GM12878 (cell line): Measurements from ENCODE around the gene RPL27A.

Experiments
- ATF3 ChIP-seq: IDR thresholded peaks from 2 replicates; pipeline ENCODE4 v1.6.1; 2011; ENCODE audit warnings: low read depth, mild to moderate bottlenecking, low read length, moderate library complexity, borderline replicate concordance; ENCODE audit errors: extremely low read depth
- CREB1 ChIP-seq: IDR thresholded peaks from 2 replicates; pipeline ENCODE4 v1.6.1; 2012; ENCODE audit warnings: low read depth, mild to moderate bottlenecking, inconsistent platforms
- CTCF ChIP-seq, 3 experiments: IDR thresholded peaks in 2 of 3; conservative IDR thresholded peaks in 1 of 3; 2 replicates each; pipeline ENCODE4 v1.5.1; 2011; ENCODE audit warnings: low read depth in 3 of 3, low read length in 3 of 3, mild to moderate bottlenecking in 3 of 3, control low read depth in 2 of 3, moderate library complexity in 2 of 3, inconsistent platforms in 1 of 3, mixed read lengths in 1 of 3; ENCODE audit not compliant: control insufficient read depth in 2 of 3, insufficient read depth in 1 of 3; ENCODE audit errors: extremely low read depth in 1 of 3
- E2F4 ChIP-seq: IDR thresholded peaks from 2 replicates; pipeline ENCODE4 v1.6.1; 2012; ENCODE audit warnings: low read depth, low read length, improper control_type of control experiment
- EZH2 ChIP-seq: IDR thresholded peaks from 2 replicates; pipeline ENCODE4 v1.6.1; 2012; ENCODE audit warnings: low read depth, mild to moderate bottlenecking, control low read depth, inconsistent platforms, low read length, borderline replicate concordance; ENCODE audit not compliant: control insufficient read depth
- KAT2A ChIP-seq: conservative IDR thresholded peaks from 2 replicates; pipeline ENCODE4 v1.6.1; 2011; ENCODE audit warnings: low read depth, low read length; ENCODE audit not compliant: control insufficient read depth
- NFYB ChIP-seq: IDR thresholded peaks from 2 replicates; pipeline ENCODE4 v1.6.1; 2011; ENCODE audit warnings: low read depth, mild to moderate bottlenecking, low read length, improper control_type of control experiment, moderate library complexity; ENCODE audit not compliant: insufficient read depth
- POLR2A ChIP-seq: IDR thresholded peaks from 2 replicates; pipeline ENCODE4 v1.6.1; 2011; ENCODE audit warnings: low read depth, mild to moderate bottlenecking, low read length
- POLR2AphosphoS5 ChIP-seq: IDR thresholded peaks from 2 replicates; pipeline ENCODE4 v1.6.1; 2011; ENCODE audit warnings: mild to moderate bottlenecking, low read length, inconsistent platforms
- RCOR1 ChIP-seq: conservative IDR thresholded peaks from 2 replicates; pipeline ENCODE4 v1.6.1; 2012; ENCODE audit warnings: low read depth, low read length, improper control_type of control experiment
- ZNF274 ChIP-seq: IDR thresholded peaks from one replicate; pipeline ENCODE4 v1.8.0; 2011; ENCODE audit not compliant: insufficient read length, insufficient read depth

GRCh38 chr11:8735094-8735493 lies 52.5 kb downstream of the RPL27A start:
- no peak for TF ChIP-seq ATF3
- no peak for TF ChIP-seq CTCF (IDR thresholded peaks at IDR 0.05 in 2 of 3, conservative IDR thresholded peaks at IDR 0.05 in 1 of 3; ENCODE audit: control insufficient read depth in 2 of 3, extremely low read depth in 1 of 3, insufficient read depth in 1 of 3, low read depth in 3 of 3, low read length in 3 of 3)
- TF ChIP-seq RCOR1: no peak
- TF ChIP-seq ZNF274: no peak
- no peak for TF ChIP-seq NFYB
- TF ChIP-seq POLR2AphosphoS5: no peak
- no peak for TF ChIP-seq POLR2A
- no peak for TF ChIP-seq KAT2A
- TF ChIP-seq EZH2: no peak
- no peak for TF ChIP-seq CREB1
- TF ChIP-seq E2F4: no peak
